Measurements from ENCODE around the gene GALNT15.
A peak's percentile ranks its signal among the peaks of the same experiment; 100 is the strongest.

The GALNT15 gene

GRCh38 chr3:16174389-16174788 lies at the start of gene GALNT15:
GALNT15 (plus strand) TSS chr3:16174680; CDS start chr3:16175152, 472 bp downstream.
- no peak for DNase-seq

DNA sequence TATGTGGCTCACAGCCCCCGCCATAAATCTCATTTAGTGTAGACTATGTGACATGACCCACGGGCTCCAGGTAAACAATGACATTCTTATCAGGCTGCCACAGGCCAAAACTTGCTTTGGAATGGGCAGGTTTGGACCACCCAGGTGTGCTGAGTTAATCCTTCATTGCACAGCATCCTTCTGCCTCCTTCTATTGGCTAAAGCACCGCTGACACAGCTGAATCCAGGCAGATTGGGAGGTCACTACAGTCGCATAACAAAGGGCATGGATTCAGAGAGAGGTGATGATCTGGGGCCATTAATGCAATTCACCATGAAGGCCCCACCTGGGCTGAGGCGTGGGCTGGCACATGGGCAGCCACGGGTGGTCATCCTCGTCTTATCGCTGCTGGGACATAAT lies 47.8 kb upstream of the GALNT15 start:
- no peak for DNase-seq

DNA sequence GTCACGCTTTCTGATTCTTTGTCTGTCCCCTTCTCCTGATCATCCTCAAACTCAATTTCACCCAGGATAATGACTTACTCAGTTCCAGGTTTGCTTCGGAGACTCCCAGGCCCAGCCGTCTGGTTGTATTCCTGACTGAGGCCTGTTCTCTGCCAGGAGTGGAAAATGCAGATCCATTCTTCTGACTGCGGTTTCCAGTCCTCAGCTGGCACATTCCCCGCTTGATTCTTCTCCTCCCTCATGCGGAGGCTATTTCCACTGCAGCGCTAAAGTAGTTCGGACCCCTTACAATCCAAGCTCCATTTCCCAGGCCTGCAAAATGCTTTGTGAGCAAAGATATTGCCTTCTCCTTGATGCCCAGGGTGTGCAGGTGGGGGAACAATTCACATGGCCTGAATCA lies 47.2 kb upstream of the GALNT15 start:
- no peak for DNase-seq

- DNase-seq = no peak
Observed at GRCh38 chr3:16130066-16130465, 44.4 kb upstream of the GALNT15 start.

- DNase-seq = no peak
Observed at GRCh38 chr3:16132190-16132589, 42.3 kb upstream of the GALNT15 start.

DNA sequence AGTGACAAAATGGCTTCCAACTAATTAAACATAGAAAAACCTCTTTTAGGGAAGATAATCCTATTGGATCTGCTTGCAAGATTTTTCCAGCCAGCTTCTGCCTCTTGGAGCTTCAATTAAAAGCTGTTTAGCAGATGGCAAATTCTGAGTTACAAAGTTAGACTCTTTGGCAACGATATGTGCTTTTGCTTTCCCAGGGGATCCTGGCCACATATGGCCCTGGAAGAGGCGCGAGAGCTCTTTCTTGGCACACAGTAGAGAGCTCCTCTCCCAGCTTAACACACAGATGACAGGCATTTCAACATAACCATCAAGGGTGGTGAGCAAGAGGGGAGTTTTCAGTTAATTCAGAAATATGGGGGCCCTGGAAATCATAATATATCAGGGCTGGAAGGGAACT lies 41.6 kb upstream of the GALNT15 start:
- DNase-seq = no peak

- no peak for DNase-seq
Observed at GRCh38 chr3:16134173-16134928, 40.1 kb upstream of the GALNT15 start.

DNA sequence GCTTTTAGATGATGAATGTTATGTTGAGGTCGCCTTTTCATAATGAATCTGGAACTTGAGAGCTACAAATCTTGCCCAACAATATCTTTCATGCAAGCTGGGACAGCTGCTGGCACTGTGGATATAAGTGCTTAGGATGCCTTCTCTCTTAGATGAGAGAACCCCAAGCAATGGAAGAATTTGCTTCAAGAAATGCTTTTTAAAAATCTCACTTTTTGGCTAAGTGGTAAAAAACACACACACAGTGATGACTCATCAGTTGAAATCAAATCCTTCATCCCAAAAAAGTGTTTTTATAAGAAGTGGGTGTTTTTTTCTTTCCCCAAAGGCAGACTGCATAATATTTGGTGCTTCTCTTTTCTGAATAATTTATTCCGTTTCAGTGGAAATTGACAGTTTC lies 38.4 kb upstream of the GALNT15 start:
- DNase-seq = no peak

DNA sequence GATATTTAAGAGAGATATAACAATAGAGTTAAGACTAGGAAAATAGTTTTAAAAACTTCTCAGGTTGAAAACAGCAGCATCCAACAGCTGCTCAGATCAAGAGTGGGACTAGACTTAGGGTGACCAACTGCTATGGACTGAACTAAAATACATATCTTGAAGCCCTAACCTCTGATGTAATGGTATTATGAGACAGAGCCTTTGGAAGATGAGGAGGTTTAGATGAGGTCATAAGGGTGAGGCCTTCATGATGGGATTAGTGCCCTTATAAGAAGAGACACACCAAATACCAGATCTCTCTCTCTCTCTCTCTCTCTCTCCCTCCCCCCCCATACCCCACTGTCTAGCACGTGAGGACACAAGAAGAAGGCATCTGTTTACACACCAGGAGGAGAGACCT lies 37.4 kb upstream of the GALNT15 start:
- no peak for DNase-seq

GRCh38 chr3:16137977-16138376 lies 36.5 kb upstream of the GALNT15 start:
- no peak for DNase-seq

DNA sequence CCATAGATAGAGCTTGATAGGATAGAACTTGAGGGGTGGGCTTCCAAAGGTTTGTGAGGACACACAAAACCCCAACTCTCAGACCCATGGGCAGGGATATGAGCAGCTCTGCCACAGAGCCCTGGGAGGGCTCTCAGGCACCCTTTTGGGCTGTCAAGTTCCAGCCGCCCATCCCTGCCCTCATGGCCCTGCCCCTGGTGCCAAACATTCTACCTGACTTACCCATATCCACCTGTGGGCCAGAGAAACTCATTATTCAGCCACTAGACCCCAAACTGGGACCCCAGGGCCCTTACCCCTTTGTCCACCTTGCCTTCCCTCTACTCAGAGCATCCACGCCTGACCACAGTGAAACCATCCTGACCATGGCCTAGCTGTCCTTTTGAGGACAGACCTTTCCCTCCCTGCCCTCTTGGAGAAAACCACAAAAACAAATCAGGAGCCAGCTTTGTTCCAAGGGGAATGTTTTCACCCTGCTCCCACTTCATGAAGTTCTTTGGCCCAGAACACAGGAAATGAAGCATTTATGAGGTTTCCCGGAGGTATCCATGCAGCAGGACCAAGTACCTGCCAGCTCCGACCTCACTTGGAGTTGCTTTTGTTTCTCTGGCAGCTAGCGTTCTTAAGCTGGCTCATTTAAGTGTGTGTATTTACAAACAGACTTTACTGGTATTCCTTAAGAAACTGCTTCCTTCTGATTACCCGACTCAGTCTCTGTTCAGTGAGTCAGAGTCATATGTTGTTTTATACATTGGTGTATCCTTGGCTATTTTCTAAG lies 34.2 kb upstream of the GALNT15 start:
- no peak for DNase-seq

DNA sequence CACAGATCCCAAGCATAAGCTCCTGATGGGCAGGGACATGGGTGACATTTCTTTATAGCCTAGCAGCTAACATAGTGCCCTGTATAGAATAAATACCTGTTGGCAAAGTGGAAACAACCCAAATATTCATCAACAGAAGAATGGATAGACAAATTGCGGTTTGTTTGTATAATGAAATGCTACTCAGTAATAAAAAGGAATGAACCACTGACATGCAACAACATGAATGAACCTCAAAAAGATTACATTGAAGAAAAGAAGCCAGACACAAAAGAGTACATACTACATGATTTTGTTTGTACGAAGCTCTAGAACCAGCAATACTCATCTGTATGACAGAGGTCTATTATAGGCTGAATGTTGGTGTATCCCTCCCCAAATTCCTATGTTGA lies 33.6 kb upstream of the GALNT15 start:
- no peak for DNase-seq

DNA sequence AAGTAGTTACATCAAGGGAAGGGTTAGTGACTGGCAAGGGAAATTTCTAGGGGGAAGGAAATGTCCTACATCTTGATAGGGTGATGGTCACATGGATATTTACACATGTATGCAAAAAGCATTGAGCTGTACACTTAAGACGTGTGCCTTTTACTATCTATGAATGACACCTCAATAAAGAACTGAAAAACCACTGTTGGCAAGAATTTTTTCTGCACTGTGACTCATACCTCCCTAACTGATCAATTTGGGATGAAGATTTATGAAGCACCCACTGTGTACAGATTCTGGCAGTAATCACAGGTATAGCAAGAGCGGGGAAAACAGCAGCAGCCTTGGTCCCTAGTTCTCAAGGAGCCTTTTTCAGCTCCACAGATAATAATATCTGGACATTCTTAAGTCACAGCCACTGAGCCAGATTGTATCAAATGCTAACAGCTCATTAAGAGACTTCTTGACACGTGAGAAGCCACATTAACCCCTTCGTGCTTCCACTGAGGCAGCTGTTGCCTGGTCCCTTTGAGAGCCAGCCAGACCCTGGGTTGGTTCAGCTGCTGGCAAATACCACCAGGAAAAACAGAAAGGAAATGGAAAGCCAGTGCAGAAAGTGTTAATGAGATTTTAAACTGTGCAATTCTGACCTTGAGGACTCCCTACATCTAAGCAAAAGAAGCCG lies 32.0 kb upstream of the GALNT15 start:
- DNase-seq = no peak

DNA sequence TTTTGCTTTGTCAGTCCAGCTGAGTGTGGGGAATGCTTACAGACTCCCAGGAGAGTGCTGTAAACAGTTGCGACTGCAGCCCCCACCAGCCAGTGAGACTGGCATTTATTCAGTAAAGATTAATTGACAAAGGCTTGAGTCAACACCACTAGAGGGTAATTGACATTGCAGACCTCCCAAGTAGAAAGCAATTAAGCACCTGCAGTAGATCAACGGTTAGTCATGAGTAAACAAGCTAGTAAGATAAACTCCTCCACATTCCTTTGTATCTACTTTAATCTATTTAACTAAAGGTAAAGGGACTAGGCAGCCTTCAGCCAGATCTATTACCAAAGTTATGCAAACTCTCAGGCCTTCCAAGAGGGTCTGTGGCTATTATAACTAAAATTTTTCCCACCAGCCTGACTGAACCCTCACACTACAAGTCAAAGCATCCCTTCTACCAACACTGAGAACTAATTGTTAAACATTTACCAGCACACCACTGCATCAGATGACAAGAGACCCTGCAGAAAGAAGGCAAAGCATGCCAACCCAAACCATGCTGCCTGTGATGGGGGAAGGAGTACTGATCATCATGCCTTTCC lies 30.5 kb upstream of the GALNT15 start:
- DNase-seq = no peak

DNA sequence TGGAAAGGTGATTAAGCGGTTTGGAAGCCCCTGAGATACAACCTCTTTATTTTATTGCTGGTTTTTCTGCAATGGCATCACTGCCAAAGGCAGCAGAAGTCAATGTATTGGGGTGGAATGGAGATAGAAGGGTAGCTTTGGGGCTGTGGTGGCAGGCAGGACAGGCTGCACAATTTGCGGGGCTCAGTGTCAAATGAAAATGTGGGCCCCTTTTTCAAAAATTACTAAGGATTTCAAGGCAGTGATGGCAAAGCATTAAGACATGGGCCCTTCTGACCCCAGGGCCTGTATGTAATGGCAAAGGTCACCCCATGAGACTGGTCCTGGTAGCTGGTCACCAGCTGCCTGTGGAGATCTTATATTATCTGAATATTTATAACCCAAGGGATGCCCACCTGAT lies 29.3 kb upstream of the GALNT15 start:
- no peak for DNase-seq

GRCh38 chr3:16146015-16146730 lies 28.3 kb upstream of the GALNT15 start:
- no peak for DNase-seq

GRCh38 chr3:16147220-16147994 lies 27.1 kb upstream of the GALNT15 start:
- peak; percentile 4 for DNase-seq

- no peak for DNase-seq
Observed at GRCh38 chr3:16148213-16148612, 26.3 kb upstream of the GALNT15 start.

DNA sequence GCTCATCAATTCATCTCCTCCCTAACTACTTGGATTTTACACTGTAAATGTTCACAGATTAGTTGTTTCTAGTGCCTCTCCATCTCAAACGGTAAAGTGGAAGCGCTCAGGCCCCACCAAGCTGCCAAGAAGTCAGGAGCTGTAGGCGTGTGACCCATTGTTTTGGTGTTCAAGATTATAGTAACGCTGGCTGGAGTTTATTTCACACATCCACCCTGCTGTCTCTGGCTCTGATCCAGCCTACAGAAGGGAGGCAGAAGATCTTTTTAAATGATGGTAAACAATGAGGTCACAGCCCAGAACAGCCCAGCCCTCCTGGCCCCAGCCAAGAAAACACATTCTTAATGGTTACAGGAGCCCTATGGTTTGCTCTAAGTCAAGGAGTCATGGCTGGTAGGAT lies 25.7 kb upstream of the GALNT15 start:
- DNase-seq = no peak

DNA sequence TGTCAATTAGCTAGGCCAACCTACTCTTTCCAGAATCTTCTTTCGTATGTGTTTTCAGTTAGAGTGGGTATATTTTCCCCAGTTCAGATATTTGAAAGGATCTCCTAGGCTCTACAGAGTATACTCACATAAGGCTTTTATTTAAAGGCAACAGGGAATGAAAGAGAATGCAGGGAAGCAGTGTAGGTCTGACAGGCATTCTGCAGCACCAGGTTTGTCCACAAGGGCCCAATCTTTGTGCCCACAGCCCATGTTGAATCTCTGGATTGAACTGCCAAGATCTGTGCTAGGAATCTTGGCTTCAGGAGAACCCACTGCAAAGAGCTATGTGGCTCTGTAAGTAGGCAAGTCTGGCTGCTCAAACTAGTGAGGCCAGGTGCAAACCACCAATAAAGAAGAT lies 24.2 kb upstream of the GALNT15 start:
- DNase-seq = no peak

- peak; percentile 89 for DNase-seq
Observed at GRCh38 chr3:16151109-16151508, 23.4 kb upstream of the GALNT15 start.

GRCh38 chr3:16168211-16168610 lies 6.3 kb upstream of the GALNT15 start:
- no peak for DNase-seq
